HG03175 (cell line): ENCODE results near the gene LGALS9C.
"Not testable (repeated sequence)": the region's sequence is repeated elsewhere in the genome, so short reads cannot be mapped to it uniquely, and the experiment has no call there.

ENCODE experiments used
- ATAC-seq: cut with Tn5 transposase; IDR thresholded peaks from one replicate; pipeline ENCODE4 v1.9.1; 2021; ENCODE audit warnings: mild to moderate bottlenecking, moderate library complexity; ENCODE audit not compliant: unreplicated experiment

LGALS9C gene

DNA sequence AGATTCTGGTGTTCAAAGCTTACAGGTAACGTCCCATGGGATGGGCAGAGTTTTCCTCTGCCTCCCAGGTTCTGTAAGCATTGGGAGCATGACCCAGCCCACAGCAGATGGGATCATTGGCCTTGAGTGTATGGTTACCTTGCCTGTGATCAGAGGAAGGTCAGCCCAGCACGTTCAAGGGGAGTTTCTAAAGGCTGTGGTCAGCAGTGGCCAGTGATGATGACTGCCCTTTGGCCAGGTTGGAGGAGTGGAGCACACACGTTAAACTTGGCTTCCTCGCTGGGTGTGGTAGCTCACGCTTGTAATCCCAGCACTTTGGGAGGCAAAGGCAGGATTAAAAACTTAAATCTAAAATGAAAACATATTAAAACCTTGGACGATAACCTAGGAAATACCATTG lies 51.8 kb downstream of the LGALS9C start:
- not testable (repeated sequence) for ATAC-seq

DNA sequence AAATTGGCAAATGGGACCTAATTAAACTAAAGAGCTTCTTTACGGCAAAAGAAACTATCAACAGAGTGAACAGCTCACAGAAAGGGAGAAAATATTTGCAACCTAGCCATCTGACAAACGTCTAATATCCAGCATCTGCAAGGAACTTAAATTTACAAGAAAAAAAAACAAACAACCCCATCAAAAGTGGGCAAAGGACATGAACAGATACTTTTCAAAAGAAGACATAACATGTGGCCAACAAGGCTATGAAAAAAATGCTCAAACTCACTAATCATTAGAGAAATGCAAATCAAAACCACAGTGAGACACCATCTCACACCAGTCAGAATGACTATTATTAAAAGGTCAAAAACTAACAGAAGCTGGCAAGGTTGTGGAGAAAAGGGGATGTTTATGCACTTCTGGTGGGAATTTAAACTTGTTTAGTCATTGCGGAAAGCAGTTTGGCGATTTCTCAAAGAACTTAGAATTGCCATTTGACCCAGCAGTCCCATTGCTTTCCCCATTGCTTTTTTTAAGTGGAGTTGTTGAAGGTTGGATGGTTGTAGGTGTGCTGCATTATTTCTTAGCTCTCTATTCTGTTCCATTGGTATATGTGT lies 52.4 kb downstream of the LGALS9C start:
- not testable (repeated sequence) for ATAC-seq

DNA sequence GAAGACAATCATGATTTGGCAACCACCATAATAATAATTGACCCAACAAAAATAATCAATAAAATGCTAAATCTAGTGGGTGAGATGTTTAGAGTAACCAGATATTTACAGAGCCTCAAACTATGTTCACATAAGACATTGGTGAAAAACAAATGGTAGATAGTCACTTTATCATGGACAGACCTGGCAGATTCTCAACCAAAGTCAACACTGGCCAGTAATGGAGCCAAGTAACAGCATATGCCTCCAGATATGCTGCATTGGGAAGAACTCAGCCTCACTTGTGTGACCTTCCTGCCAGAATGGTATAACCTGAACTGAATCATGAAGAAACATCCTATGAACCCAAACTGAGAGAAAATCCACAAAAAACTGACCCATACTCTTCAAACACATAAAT lies 53.8 kb downstream of the LGALS9C start:
- ATAC-seq = not testable (repeated sequence)

DNA sequence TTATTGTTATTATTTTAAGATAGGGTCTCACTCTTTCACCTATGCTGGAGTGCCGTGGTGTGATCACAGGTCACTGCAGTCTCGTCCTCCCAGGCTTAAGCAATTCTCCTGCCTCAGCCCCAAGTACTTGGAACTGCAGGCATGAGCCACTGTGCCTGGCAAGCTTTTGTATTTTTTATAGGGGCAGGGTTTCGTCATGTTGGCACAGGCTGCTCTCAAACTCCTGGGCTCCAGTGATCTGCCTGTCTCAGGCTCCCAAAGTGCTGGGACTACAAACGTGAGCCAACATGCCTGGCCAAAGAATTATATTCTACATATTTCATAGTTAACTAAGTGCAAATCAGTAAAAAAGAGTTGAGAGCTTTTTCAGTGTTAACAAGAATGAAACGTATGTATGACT lies 65.6 kb downstream of the LGALS9C start:
- ATAC-seq = not testable (repeated sequence)

DNA sequence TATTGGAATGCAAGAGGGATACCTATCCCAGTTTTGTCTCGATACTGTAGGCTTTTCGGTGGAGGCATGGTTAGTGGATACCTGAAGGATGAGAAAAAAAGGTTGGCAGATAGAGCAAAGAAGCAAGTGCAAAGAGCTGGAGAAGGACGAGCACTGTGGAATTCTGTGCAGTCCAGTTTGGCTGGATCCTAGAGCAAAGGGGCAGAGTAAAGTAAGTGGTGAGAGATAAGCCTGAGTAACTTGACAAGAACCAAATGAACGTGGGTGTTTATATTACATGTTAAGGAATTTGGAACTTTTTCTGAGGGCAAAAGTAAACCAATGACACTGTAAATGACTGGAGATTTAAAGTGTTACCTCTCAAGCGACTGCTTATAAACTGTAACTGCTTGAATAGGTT lies 66.3 kb downstream of the LGALS9C start:
- ATAC-seq = not testable (repeated sequence)
